Measurements from ENCODE around the gene TUBB2A. TPM values are rescaled to one million over a fixed set of nuclear protein-coding genes. Genes with fewer than 3 reads are reported as not detected.

The TUBB2A gene
- total RNA-seq, 1 experiment from 2014 or later, result 89.8 TPM

DNA sequence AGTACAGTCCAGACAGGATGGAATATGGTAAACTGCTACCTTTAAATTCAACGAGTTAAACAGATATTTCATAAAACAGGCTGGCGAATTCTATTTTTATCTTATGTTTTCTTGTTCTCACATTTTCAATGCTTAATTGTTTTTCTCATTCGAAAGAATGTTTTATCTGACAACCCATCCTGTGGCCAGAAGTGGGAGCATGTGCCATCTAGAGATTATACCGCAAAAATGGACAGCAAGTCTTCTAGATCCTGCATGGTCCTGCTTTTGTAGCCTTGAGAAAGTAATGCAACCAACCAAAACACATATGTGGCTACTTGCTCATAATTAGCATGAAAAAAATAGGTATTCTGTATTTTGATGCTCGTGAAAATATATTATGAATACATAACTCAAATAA lies 39.4 kb upstream of the TUBB2A start:
- Mint-ChIP-seq H3K4me1 (ENCODE audit: low read depth, unreplicated experiment) (no peaks in the 10 kb centered on the region), H3K9me3 (ENCODE audit: unreplicated experiment) (no peaks in the 10 kb centered on the region), H3K27ac (ENCODE audit: unreplicated experiment) (no peak overlapping the region), H3K36me3 (ENCODE audit: insufficient read depth, unreplicated experiment) (no peaks in the 10 kb centered on the region), H3K4me3 (ENCODE audit: unreplicated experiment) (no peak overlapping the region), H3K27me3 (ENCODE audit: insufficient read depth, unreplicated experiment) (no peaks in the 10 kb centered on the region)
- H3K36me3 ChIP-seq (ENCODE audit: control insufficient read depth, insufficient read depth, low read length), result no peaks in the 10 kb centered on the region
- DNase-seq, result no peak
- ChIA-PET POLR2A (no interaction called here), CTCF (interaction anchor here (0.8 kb wide), 2 partner anchors 34 to 35 kb away, joined by 3 read pairs; no protein-coding TSS in a partner anchor)
- H3K9me3 ChIP-seq, result no peaks in the 10 kb centered on the region
- H3K4me3 ChIP-seq (ENCODE audit: low read depth, low read length), result no peak overlapping the region
- no TSS peak for BruUV-seq (replicated peaks)
- intact Hi-C loops (cut with micrococcal nuclease; ENCODE audit: unreplicated experiment), result loop anchor here (1.0 kb wide), 1 partner anchor 70 kb away; no protein-coding TSS in a partner anchor
- H3K27me3 ChIP-seq (replicated peaks; ENCODE audit: control insufficient read depth, insufficient read depth, low read length), result no peaks in the 10 kb centered on the region
- TF ChIP-seq, protein P1, sequence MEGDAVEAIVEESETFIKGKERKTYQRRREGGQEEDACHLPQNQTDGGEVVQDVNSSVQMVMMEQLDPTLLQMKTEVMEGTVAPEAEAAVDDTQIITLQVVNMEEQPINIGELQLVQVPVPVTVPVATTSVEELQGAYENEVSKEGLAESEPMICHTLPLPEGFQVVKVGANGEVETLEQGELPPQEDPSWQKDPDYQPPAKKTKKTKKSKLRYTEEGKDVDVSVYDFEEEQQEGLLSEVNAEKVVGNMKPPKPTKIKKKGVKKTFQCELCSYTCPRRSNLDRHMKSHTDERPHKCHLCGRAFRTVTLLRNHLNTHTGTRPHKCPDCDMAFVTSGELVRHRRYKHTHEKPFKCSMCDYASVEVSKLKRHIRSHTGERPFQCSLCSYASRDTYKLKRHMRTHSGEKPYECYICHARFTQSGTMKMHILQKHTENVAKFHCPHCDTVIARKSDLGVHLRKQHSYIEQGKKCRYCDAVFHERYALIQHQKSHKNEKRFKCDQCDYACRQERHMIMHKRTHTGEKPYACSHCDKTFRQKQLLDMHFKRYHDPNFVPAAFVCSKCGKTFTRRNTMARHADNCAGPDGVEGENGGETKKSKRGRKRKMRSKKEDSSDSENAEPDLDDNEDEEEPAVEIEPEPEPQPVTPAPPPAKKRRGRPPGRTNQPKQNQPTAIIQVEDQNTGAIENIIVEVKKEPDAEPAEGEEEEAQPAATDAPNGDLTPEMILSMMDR (IDR thresholded peaks at IDR 0.05; ENCODE audit: insufficient read depth in 1 of 2, low read depth in 1 of 2, low read length in 1 of 2, severe bottlenecking in 1 of 2, unreplicated experiment in 1 of 2), result no peak
- H3K4me1 ChIP-seq, result no peaks in the 10 kb centered on the region

DNA sequence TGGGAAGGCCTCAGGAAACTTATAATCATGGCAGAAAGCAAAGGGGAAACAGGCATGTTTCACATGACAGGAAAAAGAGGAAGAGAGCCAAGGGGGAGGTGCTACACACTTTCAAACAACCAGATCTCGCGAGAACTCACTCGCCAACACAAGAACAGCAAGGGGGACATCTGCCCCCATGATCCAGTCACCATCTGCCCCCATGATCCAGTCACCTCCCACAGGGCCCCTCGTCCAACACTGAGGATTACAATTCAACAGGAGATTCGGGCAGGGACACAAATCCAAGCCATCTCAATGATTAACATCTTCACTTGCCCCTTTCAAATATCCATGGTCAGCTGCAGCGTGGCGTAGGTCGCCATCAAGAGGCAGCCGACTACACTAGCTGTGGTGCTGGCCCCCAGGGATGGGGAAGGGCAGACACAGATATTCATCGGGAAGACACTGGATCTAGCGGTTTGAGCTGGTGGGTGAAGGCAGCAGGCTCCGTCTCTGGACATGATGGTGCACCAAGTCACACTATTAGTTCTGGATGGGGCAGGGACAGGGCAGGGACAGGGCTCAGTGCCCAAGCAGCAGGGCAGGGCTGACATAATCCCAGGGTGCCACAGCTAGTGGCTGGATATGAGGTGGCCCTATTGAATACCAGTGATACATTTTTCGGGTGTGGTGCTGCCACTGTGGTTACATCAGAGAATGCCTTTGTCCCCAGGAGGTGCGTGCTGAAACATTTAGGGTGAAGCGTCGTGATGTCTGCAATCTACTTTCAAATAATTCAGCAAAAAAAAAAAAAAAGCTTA lies 38.6 kb upstream of the TUBB2A start:
- no peaks in the 10 kb centered on the region for H3K36me3 Mint-ChIP-seq (ENCODE audit: insufficient read depth, unreplicated experiment)
- no peaks in the 10 kb centered on the region for H3K27me3 Mint-ChIP-seq (ENCODE audit: insufficient read depth, unreplicated experiment)
- no peak overlapping the region for H3K27ac Mint-ChIP-seq (ENCODE audit: unreplicated experiment)
- H3K4me1 Mint-ChIP-seq (ENCODE audit: low read depth, unreplicated experiment), result no peaks in the 10 kb centered on the region
- POLR2A ChIA-PET, result interaction anchor here (0.6 kb wide), 1 partner anchor 197 kb away, joined by 9 read pairs; no protein-coding TSS in a partner anchor
- intact Hi-C loops (cut with micrococcal nuclease; ENCODE audit: unreplicated experiment), result loop anchor here (1.0 to 2.0 kb wide), 2 partner anchors 33 to 70 kb away; no protein-coding TSS in a partner anchor
- BruUV-seq (replicated peaks), result no TSS peak
- Histone ChIP-seq H3K9me3 (no peaks in the 10 kb centered on the region), H3K36me3 (ENCODE audit: control insufficient read depth, insufficient read depth, low read length) (no peaks in the 10 kb centered on the region), H3K4me3 (ENCODE audit: low read depth, low read length) (no peak overlapping the region), H3K4me1 (no peaks in the 10 kb centered on the region), H3K27me3 (replicated peaks; ENCODE audit: control insufficient read depth, insufficient read depth, low read length) (no peaks in the 10 kb centered on the region)
- TF ChIP-seq, protein P1 (IDR thresholded peaks at IDR 0.05; ENCODE audit: insufficient read depth in 1 of 2, low read depth in 1 of 2, low read length in 1 of 2, severe bottlenecking in 1 of 2, unreplicated experiment in 1 of 2), result peak in 1 of 2 experiments; percentile 24
- DNase-seq, result peak; percentile 49 to 55
- no peaks in the 10 kb centered on the region for H3K9me3 Mint-ChIP-seq (ENCODE audit: unreplicated experiment)
- H3K4me3 Mint-ChIP-seq (ENCODE audit: unreplicated experiment), result no peak overlapping the region
- CTCF ChIA-PET, result interaction anchor here (0.6 to 1.7 kb wide), 4 partner anchors 33 to 39 kb away, joined by 3 to 9 read pairs (median 4); partner anchors contain the start of gene TUBB2A

DNA sequence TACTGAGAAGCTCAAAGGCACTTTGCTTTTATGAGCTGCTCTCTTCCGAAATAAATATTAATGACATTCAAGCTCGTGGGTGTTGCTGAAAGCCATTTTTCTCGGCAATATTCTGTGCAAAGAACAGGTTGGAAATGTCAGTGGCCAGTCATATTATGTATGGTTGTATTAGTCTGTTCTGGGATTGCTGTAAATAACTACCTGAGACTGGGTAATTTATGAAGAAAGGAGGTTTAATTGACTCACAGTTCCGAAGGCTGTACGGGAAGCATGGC lies 38.0 kb upstream of the TUBB2A start:
- ChIA-PET POLR2A (no interaction called here), CTCF (interaction anchor here (0.6 to 1.7 kb wide), 2 partner anchors 33 to 38 kb away, joined by 4 to 9 read pairs; partner anchors contain the start of gene TUBB2A)
- Mint-ChIP-seq H3K36me3 (ENCODE audit: insufficient read depth, unreplicated experiment) (no peaks in the 10 kb centered on the region), H3K27ac (ENCODE audit: unreplicated experiment) (no peak overlapping the region), H3K4me1 (ENCODE audit: low read depth, unreplicated experiment) (no peaks in the 10 kb centered on the region), H3K4me3 (ENCODE audit: unreplicated experiment) (no peak overlapping the region), H3K9me3 (ENCODE audit: unreplicated experiment) (no peaks in the 10 kb centered on the region), H3K27me3 (ENCODE audit: insufficient read depth, unreplicated experiment) (no peaks in the 10 kb centered on the region)
- no peak for DNase-seq
- Histone ChIP-seq H3K9me3 (no peaks in the 10 kb centered on the region), H3K36me3 (ENCODE audit: control insufficient read depth, insufficient read depth, low read length) (no peaks in the 10 kb centered on the region), H3K27me3 (replicated peaks; ENCODE audit: control insufficient read depth, insufficient read depth, low read length) (no peaks in the 10 kb centered on the region), H3K4me1 (no peaks in the 10 kb centered on the region), H3K4me3 (ENCODE audit: low read depth, low read length) (no peak overlapping the region)
- TF ChIP-seq, protein P1 (IDR thresholded peaks at IDR 0.05; ENCODE audit: insufficient read depth in 1 of 2, low read depth in 1 of 2, low read length in 1 of 2, severe bottlenecking in 1 of 2, unreplicated experiment in 1 of 2), result no peak
- BruUV-seq (replicated peaks), result no TSS peak
- intact Hi-C loops (cut with micrococcal nuclease; ENCODE audit: unreplicated experiment), result loop anchor here (2.0 kb wide), 1 partner anchor 33 kb away; no protein-coding TSS in a partner anchor
